K562 (cell line): Measurements from ENCODE around the gene RGS7.

ENCODE experiments used
- HIVEP1 ChIP-seq: fragments of 250-450 bp; sonication (Bioruptor Pico); IDR thresholded peaks from 2 replicates; pipeline ENCODE4 v1.4.0; 2020; ENCODE audit warnings: mild to moderate bottlenecking
- ZNF280B ChIP-seq: fragments of 250-450 bp; sonication (Bioruptor Pico); IDR thresholded peaks from 2 replicates; pipeline ENCODE4 v1.5.1; 2021; ENCODE audit warnings: mild to moderate bottlenecking

- TF ChIP-seq HIVEP1, result no peak
- TF ChIP-seq ZNF280B (CRISPR knock-in tag), result no peak
These were observed 220.6 kb downstream of the RGS7 start for GRCh38 chr1:241136389-241136788.
